Naive B cell (primary cell): ENCODE results near the gene ERMARD. TPM values are rescaled to one million over a fixed set of nuclear protein-coding genes. Genes with fewer than 3 reads are reported as not detected.

Experiments used
- ATAC-seq, 2 donors: fragments of 150-1000 bp; cut with Tn5 transposase; 2 replicates each; pipeline ENCODE4 v1.10.0; 2021; ENCODE audit warnings: low read depth in 2 of 2, mild to moderate bottlenecking in 2 of 2, moderate library complexity in 2 of 2
- DNase-seq: peaks from one replicate; pipeline ENCODE4 v3.0.0; 2022
- H3K27ac Mint-ChIP-seq, 6 donors: one replicate each; pipeline ENCODE4 v1.8.0; 2020 to 2022; ENCODE audit warnings: mild to moderate bottlenecking in 6 of 6, mixed read lengths in 6 of 6, moderate library complexity in 5 of 6, inconsistent platforms in 2 of 6
- H3K27me3 Mint-ChIP-seq, 3 donors: one replicate each; pipeline ENCODE4 v1.8.0; 2021 to 2022; ENCODE audit warnings: mixed read lengths in 3 of 3, mild to moderate bottlenecking in 1 of 3
- H3K36me3 Mint-ChIP-seq, 2 donors: one replicate each; pipeline ENCODE4 v1.8.0; 2020 to 2022; ENCODE audit warnings: mixed read lengths in 2 of 2, inconsistent platforms in 1 of 2, mild to moderate bottlenecking in 1 of 2
- H3K4me1 Mint-ChIP-seq, 3 donors: one replicate each; pipeline ENCODE4 v1.8.0; 2020 to 2022; ENCODE audit warnings: mixed read lengths in 3 of 3, inconsistent platforms in 1 of 3, mild to moderate bottlenecking in 1 of 3, moderate library complexity in 1 of 3
- H3K4me3 Mint-ChIP-seq, 8 donors: one replicate each; pipeline ENCODE4 v1.8.0; 2020 to 2022; ENCODE audit warnings: mild to moderate bottlenecking in 8 of 8, mixed read lengths in 8 of 8, moderate library complexity in 8 of 8, inconsistent platforms in 2 of 8
- H3K9me3 Mint-ChIP-seq, 7 donors: one replicate each; pipeline ENCODE4 v1.8.0; 2020 to 2022; ENCODE audit warnings: mixed read lengths in 7 of 7, mild to moderate bottlenecking in 5 of 7, inconsistent platforms in 2 of 7, moderate library complexity in 1 of 7
- polyA plus RNA-seq, 6 donors: library from polyadenylated mRNA; unstranded; fragments of 300-500 nt; fragmentation: Illumina TruSeq; gene quantifications; one replicate each; pipeline ENCODE4 v1.2.3, GENCODE V29; 2021; ENCODE audit warnings: low read depth in 6 of 6

The ERMARD gene
- polyA plus RNA-seq: 10 to 100 TPM in 4 of 6 donors, 1 to 10 TPM in 2; 8.2 to 19.4 (median 12.9) TPM

DNA sequence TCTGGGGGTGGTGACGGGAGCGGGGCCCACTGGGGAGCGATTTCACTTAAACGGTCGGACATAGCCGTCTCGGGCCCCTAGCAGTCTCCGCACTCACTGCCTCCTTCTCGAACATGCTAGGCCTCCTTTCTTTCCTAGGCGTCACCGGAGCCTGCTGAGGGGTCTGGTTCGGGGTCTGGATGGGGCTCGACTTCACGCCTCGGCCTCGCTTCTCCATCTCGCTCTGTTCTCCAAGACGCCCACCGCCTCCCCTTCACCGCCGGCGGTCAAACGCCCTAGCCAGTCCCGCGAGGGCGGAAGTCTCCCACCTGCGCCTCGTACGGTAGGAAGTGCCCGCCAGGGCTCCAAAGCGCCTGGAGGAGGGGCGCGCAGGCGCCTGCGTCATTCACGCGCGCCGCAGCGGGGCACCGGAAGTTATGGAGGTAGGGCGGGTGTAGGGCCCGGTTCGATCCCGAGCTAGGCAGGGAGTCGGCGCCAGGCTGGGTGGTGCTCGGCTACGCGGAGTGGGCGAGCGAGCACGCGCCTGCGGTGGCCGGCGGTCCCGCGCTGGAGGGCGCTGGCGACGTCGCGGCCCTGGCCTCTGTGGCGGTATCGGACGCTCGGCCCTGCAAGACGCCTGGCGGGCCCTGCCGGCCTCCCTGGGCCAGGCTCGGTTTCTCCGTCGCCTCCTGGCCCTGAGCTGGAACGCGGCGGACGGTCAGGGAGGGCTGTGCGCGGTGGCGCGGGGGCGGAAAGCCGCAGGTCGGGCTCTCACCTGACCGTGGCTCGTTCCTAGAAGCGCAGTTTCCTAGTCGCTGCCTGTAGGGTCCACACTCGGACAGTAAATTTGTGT lies at the start of gene ERMARD, which contains the start of gene DYNLT2:
Gene ERMARD, plus strand, starts transcription at position 381 of the 832 bp plus-strand sequence. Its CDS starts 36 bp downstream, at position 417.
Gene DYNLT2, minus strand, starts transcription at position 331 of the 832 bp plus-strand sequence. Its CDS starts 114 bp downstream, at position 217.
- H3K27me3 Mint-ChIP-seq: no peaks in the 10 kb centered on the region

DNA sequence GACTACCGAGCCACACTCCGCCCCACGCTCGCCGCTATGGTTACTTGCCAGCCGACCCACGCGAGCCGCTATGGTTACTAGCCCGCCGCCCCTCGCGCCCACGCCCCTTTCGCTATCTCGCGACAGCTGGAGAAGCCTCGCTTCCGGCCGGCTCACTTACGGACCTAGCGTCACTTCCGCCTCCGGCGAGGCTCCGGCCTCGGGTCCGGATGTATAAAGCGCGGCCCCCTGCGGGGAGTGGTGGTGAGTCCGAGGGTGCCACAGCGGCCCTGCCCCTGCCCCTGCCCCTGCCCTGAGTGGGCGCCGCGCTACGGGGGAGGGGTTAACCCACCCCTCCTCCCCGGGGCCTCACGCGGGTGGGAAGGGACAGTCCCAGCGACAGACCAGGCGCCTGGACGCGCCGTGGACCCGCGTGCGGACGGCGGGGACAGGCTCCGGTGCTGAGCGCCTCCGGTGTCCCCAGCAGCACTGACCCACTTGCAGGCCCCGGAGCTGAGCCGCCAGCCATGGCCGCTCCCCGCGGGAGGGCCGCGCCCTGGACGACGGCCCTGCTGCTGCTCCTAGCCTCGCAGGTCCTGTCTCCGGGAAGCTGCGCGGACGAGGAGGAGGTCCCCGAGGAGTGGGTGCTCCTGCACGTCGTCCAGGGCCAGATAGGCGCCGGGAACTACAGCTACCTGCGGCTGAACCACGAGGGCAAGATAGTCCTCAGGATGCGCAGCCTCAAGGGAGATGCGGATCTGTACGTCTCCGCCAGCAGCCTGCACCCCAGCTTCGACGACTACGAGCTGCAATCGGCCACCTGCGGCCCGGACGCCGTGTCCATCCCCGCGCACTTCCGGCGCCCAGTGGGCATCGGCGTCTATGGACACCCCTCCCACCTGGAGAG lies 49.2 kb upstream of the ERMARD start, which contains the start of the genes C6orf120 and WDR27:
Gene C6orf120, plus strand, starts transcription at position 173 of the 886 bp plus-strand sequence. Its CDS starts 334 bp downstream, at position 507.
Gene WDR27, minus strand, starts transcription at position 76 of the 886 bp plus-strand sequence. CDS start 13,024 bp downstream, outside the sequence.
- no peaks in the 10 kb centered on the region for H3K9me3 Mint-ChIP-seq
- H3K36me3 Mint-ChIP-seq: no peaks in the 10 kb centered on the region
- no peaks in the 10 kb centered on the region for H3K27me3 Mint-ChIP-seq
- DNase-seq (peak; percentile 97), ATAC-seq (peak; percentile 87 to 89)
- H3K4me1 Mint-ChIP-seq: peaks cover 40 to 60% (median 45%) of the 10 kb centered on the region in 3 donors
- peak within 1 kb of the TSS; percentile 90 to 98 (median 96) for H3K27ac Mint-ChIP-seq
- peak within 1 kb of the TSS; percentile 87 to 99 (median 94) for H3K4me3 Mint-ChIP-seq

More for the DNA sequence above, at the start of gene ERMARD, which contains the start of gene DYNLT2:
- Mint-ChIP-seq H3K4me1 (peaks cover 20 to 36% (median 27%) of the 10 kb centered on the region in 3 donors), H3K9me3 (peaks cover 0 to 8% (median 2%) of the 10 kb centered on the region in 7 donors), H3K4me3 (peak within 1 kb of the TSS; percentile 96 to 100 (median 98)), H3K27ac (peak within 1 kb of the TSS; percentile 97 to 100 (median 100)), H3K36me3 (peaks cover 6 to 18% of the 10 kb centered on the region in 2 donors)
- peak; percentile 93 to 94 for ATAC-seq
- DNase-seq: peak; percentile 96

DNA sequence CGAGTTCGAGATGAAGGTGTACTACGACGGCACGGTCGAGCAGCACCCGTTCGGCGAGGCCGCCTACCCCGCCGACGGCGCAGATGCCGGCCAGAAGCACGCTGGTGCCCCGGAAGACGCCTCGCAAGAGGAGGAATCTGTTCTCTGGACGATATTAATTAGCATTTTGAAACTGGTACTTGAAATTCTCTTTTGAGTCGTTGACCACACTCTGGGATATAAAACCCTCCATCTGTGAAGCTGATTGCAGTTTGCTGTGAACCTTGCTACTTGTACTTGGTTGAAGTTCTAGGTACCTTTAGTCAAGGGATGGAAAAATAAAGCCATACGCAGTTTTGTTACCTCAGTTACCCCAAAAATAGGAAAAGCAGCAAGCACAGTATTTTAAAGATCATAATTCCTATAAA lies 48.6 kb upstream of the ERMARD start:
- DNase-seq: no peak

DNA sequence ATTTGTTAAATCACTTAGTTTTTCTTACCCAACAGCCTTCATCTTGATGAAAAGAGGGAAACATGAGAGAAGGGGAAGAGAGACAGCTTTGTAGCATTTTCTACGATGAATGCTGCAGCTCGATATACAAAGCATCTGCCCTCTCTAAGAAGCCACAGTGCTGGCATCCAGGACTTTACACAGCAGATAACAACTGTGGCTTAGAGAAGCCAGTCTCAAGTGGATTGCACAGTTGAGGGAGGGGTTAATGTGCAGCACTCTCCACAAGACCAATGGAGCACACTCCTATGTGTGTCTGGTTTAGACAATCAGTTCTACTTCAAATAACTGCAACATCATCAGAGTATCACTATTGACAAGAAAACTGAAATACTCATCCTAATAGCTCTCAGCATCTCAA lies 43.6 kb upstream of the ERMARD start:
- no peak overlapping the region for H3K4me3 Mint-ChIP-seq
- ATAC-seq (no peak), DNase-seq (no peak)
- H3K4me1 Mint-ChIP-seq: peaks cover 24 to 44% (median 35%) of the 10 kb centered on the region in 3 donors
- peak overlapping the region in 3 of 6 donors; percentile 21 to 89 (median 81) for H3K27ac Mint-ChIP-seq
- H3K27me3 Mint-ChIP-seq: no peaks in the 10 kb centered on the region
- H3K36me3 Mint-ChIP-seq: peaks cover 7% of the 10 kb centered on the region in 2 donors
- H3K9me3 Mint-ChIP-seq: no peaks in the 10 kb centered on the region

More for the DNA sequence above, 48.6 kb upstream of the ERMARD start:
- Mint-ChIP-seq H3K4me3 (peak overlapping the region; percentile 86 to 99 (median 90)), H3K27ac (peak overlapping the region; percentile 77 to 92 (median 88)), H3K9me3 (no peaks in the 10 kb centered on the region), H3K27me3 (no peaks in the 10 kb centered on the region), H3K4me1 (peaks cover 41 to 61% (median 52%) of the 10 kb centered on the region in 3 donors), H3K36me3 (peaks cover 0 to 3% of the 10 kb centered on the region in 2 donors)
- ATAC-seq: no peak

DNA sequence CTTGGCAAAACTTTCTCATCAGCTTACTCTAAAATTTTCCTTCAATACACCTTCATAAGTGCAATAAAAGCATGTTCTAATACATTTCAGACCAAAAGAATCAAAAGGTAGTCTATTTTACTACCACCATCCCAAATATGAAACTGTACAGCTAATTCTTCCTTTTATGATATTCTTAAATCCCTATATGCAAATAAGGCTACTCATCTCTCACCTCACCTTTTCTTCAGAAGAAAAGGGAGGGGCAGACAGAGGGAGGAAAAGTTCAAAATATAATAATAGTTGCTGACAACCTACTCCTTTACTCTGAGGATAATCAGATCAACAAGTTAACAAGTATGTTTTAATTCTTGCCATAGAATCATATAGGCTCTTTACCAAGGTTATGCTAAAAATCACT lies 42.1 kb upstream of the ERMARD start:
- DNase-seq (no peak), ATAC-seq (no peak)
- no peaks in the 10 kb centered on the region for H3K27me3 Mint-ChIP-seq
- no peak overlapping the region for H3K4me3 Mint-ChIP-seq
- peaks cover 7 to 8% of the 10 kb centered on the region in 2 donors for H3K36me3 Mint-ChIP-seq
- H3K4me1 Mint-ChIP-seq: peaks cover 18 to 31% (median 29%) of the 10 kb centered on the region in 3 donors
- no peaks in the 10 kb centered on the region for H3K9me3 Mint-ChIP-seq
- no peak overlapping the region for H3K27ac Mint-ChIP-seq

DNA sequence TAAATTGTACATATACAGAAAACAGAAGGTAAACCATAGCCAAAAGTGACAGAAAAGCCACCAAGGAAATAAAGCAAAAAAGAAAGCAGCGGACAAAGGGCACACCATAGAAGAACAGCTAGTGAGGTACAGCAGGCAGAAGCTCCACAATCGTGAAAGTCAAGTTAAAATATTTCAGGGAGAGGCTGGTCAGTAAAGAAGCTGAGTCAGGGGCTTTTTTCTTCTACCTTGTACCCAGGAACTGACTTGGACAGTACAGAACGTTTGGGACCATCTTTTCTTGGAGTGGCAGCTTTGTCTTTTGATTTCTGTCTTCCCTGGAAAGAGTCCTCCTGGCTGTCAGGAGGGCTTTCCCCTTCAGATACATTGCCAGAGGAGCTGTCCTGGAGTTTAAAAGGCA lies 41.4 kb upstream of the ERMARD start:
- DNase-seq (no peak), ATAC-seq (no peak)
- H3K27me3 Mint-ChIP-seq: no peaks in the 10 kb centered on the region
- no peak overlapping the region for H3K4me3 Mint-ChIP-seq
- H3K9me3 Mint-ChIP-seq: no peaks in the 10 kb centered on the region
- peak overlapping the region in 1 of 6 donors; percentile 90 for H3K27ac Mint-ChIP-seq
- peaks cover 8 to 10% of the 10 kb centered on the region in 2 donors for H3K36me3 Mint-ChIP-seq
- peaks cover 15 to 27% (median 26%) of the 10 kb centered on the region in 3 donors for H3K4me1 Mint-ChIP-seq

DNA sequence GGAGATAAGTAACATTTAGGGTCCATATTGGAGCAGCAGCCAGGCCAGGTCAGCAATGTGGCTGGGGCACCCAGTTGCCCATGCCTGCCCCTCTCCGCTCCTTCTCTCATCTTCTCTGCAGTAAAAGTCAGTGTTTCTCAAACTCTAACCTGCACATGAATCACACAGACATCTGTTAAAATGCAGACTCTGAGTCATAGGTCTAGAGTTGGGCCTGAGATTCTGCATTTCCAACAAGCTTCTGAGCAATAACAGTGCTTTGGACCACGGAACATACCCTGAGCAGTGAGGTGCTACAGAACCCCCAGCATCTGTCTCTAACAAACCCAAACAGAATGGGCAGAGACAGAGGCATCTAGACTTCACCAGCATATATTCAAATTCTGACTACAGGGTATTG lies 37.2 kb upstream of the ERMARD start:
- Mint-ChIP-seq H3K27ac (peak overlapping the region in 1 of 6 donors; percentile 7), H3K4me3 (no peak overlapping the region)

DNA sequence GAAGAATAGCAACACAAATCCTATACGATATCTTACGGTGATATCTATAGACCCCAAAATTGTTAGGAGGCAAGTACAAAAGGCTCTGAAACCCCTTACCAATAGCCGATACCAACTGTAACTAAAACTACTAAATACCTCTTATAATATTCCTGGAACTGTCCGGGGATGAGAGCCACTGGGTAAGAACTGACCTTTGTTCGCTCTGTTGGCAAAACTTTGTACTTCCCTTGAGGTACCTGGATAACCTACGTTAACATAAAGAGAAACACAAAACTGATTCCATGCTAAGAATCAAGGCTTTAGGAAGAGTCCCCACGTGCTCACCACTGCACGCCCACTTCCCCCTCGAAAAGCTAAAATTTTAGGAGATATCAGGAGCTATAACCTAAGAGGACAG lies 36.8 kb upstream of the ERMARD start:
- H3K4me3 Mint-ChIP-seq: no peak overlapping the region
- peaks cover 3 to 19% of the 10 kb centered on the region in 2 donors for H3K36me3 Mint-ChIP-seq
- ATAC-seq (no peak), DNase-seq (no peak)
- H3K27me3 Mint-ChIP-seq: no peaks in the 10 kb centered on the region
- H3K9me3 Mint-ChIP-seq: no peaks in the 10 kb centered on the region
- H3K27ac Mint-ChIP-seq: no peak overlapping the region
- H3K4me1 Mint-ChIP-seq: peaks cover 4 to 11% (median 6%) of the 10 kb centered on the region in 3 donors

More for the DNA sequence above, 37.2 kb upstream of the ERMARD start:
- Mint-ChIP-seq H3K4me1 (peaks cover 1 to 11% (median 2%) of the 10 kb centered on the region in 3 donors), H3K36me3 (peaks cover 3 to 20% of the 10 kb centered on the region in 2 donors), H3K27me3 (no peaks in the 10 kb centered on the region), H3K9me3 (no peaks in the 10 kb centered on the region)
- DNase-seq (no peak), ATAC-seq (no peak)

DNA sequence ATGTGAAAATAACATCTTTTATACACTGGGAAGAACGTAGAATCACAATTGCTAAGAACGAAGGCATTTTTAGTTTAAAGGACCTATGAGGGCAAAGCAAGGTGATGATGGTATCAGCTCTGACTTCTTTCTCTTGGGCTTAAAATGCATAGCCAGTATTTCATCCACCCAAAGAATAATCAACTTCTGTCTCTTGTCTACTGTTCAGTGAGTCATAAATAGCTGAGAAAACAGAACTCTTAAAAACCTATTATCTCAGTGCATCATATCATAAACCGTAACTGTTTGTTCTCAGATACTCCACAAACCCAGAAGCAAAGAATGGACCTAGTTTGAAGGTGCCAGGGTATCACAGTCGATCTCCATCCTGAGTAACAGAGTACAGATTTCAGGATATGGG lies 32.3 kb upstream of the ERMARD start:
- no peaks in the 10 kb centered on the region for H3K27me3 Mint-ChIP-seq
- no peak for ATAC-seq
- DNase-seq: no peak
- H3K4me1 Mint-ChIP-seq: peaks cover 18 to 30% (median 22%) of the 10 kb centered on the region in 3 donors
- peaks cover 0 to 12% of the 10 kb centered on the region in 2 donors for H3K36me3 Mint-ChIP-seq
- H3K27ac Mint-ChIP-seq: peak overlapping the region in 1 of 6 donors; percentile 40
- H3K9me3 Mint-ChIP-seq: no peaks in the 10 kb centered on the region
- H3K4me3 Mint-ChIP-seq: no peak overlapping the region

DNA sequence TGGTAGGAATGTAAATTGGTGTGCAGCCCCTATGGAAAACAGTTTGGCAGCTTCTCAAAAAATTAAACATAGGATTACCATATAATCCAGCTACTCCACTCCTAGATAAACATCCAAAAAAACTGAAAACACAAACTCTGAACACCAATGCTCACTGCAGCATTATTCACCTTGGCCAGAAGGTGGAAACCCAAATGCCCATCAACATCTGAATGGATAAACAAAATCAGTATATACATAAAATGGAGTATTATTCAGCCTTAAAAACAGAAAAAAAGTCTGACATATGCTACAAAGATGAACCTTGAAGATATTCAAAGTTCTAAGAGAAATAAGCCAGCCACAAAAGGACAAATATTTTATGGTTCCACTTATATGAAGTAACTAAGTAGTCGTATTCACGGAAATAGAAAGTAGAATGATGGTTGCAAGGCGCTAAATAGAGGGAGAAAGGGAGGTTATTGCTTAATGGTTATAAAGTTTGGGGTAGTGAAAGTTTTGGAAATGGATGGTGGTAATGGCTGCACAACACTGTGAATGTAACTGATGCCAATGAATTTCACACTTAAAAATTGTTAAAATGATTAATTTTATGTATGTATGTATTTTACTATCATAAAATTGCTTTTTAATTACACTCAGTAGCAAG lies 31.1 kb upstream of the ERMARD start:
- no peak for ATAC-seq
- H3K27me3 Mint-ChIP-seq: no peaks in the 10 kb centered on the region
- peaks cover 0 to 6% of the 10 kb centered on the region in 2 donors for H3K36me3 Mint-ChIP-seq
- H3K27ac Mint-ChIP-seq: peak overlapping the region in 2 of 6 donors; percentile 9 to 57
- no peak for DNase-seq
- peak overlapping the region in 1 of 8 donors; percentile 41 for H3K4me3 Mint-ChIP-seq
- peaks cover 18 to 34% (median 22%) of the 10 kb centered on the region in 3 donors for H3K4me1 Mint-ChIP-seq
- no peaks in the 10 kb centered on the region for H3K9me3 Mint-ChIP-seq

DNA sequence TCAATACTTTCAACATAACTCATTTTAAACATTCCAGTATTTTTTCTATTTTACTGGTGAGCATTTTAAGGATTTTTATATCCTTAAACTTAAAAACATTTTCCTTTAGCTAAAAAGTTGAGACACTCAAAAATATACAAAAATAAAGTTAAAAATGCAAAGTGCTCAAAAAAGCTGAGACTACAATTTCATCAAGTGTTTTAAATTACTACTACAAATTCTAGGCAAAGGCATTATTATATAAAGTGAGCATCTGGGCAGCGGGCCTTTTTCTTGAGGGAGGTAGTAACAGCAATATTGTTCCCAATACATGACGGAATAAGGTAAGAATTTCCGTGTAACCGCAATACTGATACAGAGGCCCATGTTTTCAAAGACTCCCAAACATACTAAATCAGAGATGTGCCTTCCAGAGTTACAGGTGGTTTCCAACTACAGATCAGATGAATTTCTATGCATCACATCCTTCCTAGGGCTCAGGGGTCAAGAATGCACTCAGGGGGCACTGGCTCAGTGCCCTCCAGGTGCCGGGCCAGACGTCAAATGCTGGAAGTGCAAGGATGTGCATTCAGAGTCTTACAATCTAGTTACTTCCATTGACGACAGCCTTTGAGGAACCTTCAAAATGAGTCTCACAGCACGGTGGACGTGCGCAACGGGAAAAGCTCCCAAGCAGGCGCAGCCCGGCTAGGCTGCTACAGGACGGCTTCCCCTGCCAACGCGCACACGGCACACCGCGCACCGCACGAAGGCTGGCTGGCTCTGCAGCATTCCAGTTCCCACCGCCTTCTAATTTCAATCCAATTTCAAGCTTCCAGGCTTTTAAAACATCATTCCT lies 28.8 kb upstream of the ERMARD start:
- Mint-ChIP-seq H3K9me3 (no peaks in the 10 kb centered on the region), H3K27me3 (no peaks in the 10 kb centered on the region), H3K4me3 (peak overlapping the region; percentile 82 to 97 (median 94)), H3K27ac (peak overlapping the region; percentile 61 to 99 (median 94)), H3K36me3 (no peaks in the 10 kb centered on the region), H3K4me1 (peaks cover 26 to 37% (median 28%) of the 10 kb centered on the region in 3 donors)
- DNase-seq (peak; percentile 41), ATAC-seq (peak; percentile 11 to 14)
